GM12873 (cell line): ENCODE data around the gene BCKDK.
A peak's percentile ranks its signal among the peaks of the same experiment; 100 is the strongest.

Experiments used
- CTCF ChIP-seq: IDR thresholded peaks from 2 replicates; pipeline ENCODE4 v1.5.1; 2012; ENCODE audit warnings: low read depth, mild to moderate bottlenecking, moderate library complexity, low read length, control low read depth; ENCODE audit not compliant: insufficient read depth; ENCODE audit errors: missing control alignments

Gene BCKDK

GRCh38 chr16:31092330-31092729 lies 15.9 kb upstream of the BCKDK start:
- no peak for TF ChIP-seq CTCF

GRCh38 chr16:31093132-31093703 lies 15.0 kb upstream of the BCKDK start:
- no peak for TF ChIP-seq CTCF

- TF ChIP-seq CTCF: no peak
Observed at GRCh38 chr16:31094088-31094423, 14.1 kb upstream of the BCKDK start.

GRCh38 chr16:31094424-31095120 lies 13.6 kb upstream of the BCKDK start, which contains the start of gene VKORC1:
Gene VKORC1, minus strand, starts transcription at chr16:31094797. Its CDS starts 68 bp downstream, at chr16:31094729.
- TF ChIP-seq CTCF: no peak

- no peak for TF ChIP-seq CTCF
Observed at GRCh38 chr16:31099860-31100638, 8.1 kb upstream of the BCKDK start.

- TF ChIP-seq CTCF: peak; percentile 82
Observed at GRCh38 chr16:31105677-31106213, 2.4 kb upstream of the BCKDK start.
